HG03342 (cell line): ENCODE results near the gene HOATZ.

Experiments
- ATAC-seq: cut with Tn5 transposase; IDR thresholded peaks from one replicate; pipeline ENCODE4 v1.9.1; 2021; ENCODE audit warnings: mild to moderate bottlenecking, moderate library complexity; ENCODE audit not compliant: unreplicated experiment

Gene HOATZ

DNA sequence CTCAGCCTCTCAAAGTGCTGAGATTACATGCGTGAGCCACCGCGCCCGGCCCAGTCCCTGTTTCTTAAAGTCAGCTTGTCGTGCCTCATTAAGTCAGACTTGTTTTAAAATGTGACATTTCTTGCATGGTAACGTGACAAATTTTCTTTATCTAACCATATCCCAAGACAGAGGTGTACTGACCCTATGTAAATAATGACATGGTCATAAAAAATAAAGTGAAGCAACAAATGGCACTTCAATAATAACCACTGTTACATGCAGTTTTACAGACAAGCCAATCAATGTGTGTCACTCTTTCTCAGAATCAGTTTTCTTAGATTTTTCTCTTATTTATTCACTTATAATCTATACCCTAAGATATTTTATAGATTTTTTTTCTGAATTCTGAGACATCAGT, 61.2 kb downstream of the HOATZ start:
- no peak for ATAC-seq

DNA sequence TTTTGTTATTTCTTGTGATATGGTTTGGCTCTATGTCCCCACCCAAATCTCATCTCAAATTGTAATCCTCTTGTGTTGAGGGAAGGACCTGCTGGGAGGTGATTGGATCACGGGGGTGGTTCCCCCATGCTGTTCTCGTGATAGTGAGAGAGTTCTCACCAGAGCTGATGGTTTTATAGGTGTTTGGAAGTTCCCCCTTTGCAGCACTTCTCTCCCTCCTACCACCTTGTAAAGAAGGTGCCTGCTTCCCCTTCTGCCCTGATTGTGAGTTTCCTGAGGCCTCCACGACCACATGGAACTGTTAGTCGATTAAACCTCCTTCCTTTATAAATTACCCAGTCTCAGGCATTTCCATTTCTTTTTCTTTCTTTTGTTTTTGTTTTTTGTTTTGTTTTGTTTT, 63.2 kb downstream of the HOATZ start:
- no peak for ATAC-seq

DNA sequence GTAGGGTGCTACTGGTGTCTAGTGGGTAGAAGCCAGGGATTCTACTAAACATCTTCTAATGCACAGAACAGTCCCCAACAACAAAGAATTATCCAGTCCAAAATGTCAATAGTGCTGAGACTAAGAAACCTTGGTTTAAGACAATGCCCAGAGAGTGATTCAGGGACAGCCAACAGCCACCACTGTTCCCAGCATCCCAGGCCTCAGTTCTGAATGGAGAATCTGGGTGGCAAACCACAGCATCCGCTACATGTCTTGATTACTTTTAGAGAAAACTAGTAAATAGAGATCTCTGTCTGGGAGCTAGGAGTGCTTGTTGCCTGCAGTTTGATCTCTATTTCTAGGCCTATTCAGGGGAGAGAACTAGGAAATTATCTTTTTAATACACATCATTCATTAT, 66.8 kb downstream of the HOATZ start:
- no peak for ATAC-seq

DNA sequence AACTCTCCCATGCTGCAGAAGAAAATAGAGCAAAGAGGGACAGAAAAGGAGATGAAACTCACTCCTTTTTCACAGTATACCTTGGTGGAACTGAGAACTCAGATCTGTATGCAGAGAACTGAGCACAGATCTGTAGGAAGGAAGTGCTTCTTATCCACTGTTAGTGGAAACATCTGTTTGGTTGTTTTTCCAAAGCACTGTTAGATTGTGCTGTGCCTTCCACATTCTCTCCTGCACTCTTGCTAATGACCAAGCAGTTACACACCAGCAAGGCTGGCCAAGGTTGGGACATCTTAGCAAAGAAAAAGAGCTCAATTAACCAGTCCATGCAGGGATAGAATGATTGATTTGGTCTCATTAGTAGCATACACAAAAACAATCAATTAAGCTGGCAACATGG, 67.6 kb downstream of the HOATZ start:
- no peak for ATAC-seq

DNA sequence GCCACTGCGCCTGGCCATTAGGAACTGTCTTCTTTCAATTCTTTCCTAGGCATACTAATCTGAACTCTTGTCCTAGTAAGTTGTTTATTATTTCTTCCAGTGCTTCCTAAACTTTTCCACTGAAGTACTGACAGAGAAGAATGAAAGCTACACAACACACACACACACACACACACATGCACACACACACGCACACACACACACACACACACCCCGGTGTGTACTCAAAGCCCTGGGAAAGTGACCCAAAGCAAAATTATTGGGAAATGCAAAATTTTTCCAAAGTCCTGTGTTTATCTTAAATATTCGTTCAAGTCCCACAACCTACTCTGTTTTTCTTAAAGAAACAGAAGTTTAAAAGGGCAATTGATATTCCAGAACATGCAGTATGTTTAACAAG, 68.3 kb downstream of the HOATZ start:
- no peak for ATAC-seq

DNA sequence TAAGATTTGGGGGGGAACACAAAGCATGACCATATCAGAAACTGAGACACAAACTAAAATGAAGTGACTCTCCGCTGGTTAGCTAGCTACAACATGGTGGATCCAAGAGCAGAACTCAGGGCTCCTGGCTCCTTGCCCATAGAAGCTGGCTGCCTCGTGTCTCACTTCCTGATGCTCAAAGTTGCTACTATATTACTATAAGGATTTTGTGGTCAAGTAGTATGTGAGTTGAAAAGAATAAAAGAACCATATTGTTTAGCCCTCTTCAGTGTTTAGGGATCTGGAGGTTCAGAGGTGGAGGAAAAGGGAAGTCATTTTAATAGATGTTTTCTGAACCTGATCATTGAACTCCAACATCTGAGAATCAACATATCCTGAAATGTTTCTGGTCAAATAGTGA, 70.8 kb downstream of the HOATZ start:
- ATAC-seq: no peak

DNA sequence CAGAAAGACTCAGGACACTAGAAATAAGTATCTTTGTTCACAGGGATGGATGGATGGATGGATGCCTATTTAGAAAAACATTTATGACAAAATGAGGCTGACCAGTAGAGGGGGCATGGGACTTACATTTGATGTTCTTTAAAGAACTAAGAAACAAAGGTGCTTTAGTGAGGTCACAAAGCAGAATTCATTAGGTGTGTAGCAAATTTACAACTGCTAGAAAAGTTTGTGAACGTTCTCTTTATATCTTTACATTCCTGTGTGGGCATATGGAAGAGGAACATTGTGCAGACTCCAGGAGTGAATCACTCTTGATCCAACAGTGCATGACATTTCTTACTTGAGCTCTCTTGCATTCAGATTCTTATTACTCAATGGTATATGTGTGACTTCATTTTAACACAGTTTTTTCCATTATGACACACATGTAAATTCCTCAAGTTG, 71.8 kb downstream of the HOATZ start:
- no peak for ATAC-seq
